ENCODE results near the gene KLHL33. TPM values are rescaled to one million over a fixed set of nuclear protein-coding genes. Genes with fewer than 3 reads are reported as not detected.

The KLHL33 gene
- polyA plus RNA-seq, 1 donor from 2014 or later: not detected

- H3K79me2 ChIP-seq (replicated peaks; ENCODE audit: insufficient read depth, low read length): no peaks in the 10 kb centered on the region
- no peak overlapping the region for H3K9ac ChIP-seq (ENCODE audit: low read length)
- no peak overlapping the region for H3K4me2 ChIP-seq (ENCODE audit: low read length)
- H3K27me3 ChIP-seq (ENCODE audit: insufficient read depth, low read depth, low read length): no peaks in the 10 kb centered on the region
- no peak overlapping the region for H2AFZ ChIP-seq (ENCODE audit: low read depth, low read length)
- no peaks in the 10 kb centered on the region for H3F3A ChIP-seq (ENCODE audit: insufficient read depth, low read length, poor library complexity, severe bottlenecking)
- TF ChIP-seq SMC3 (conservative IDR thresholded peaks at IDR 0.05; ENCODE audit: poor library complexity) (no peak), RAD21 (conservative IDR thresholded peaks at IDR 0.05) (no peak), POLR2AphosphoS5 (IDR thresholded peaks at IDR 0.05) (no peak), EP300 (conservative IDR thresholded peaks at IDR 0.05; ENCODE audit: poor library complexity, severe bottlenecking) (no peak), MXI1 (conservative IDR thresholded peaks at IDR 0.05; ENCODE audit: poor library complexity, severe bottlenecking) (no peak), EZH2 (IDR thresholded peaks at IDR 0.05; ENCODE audit: borderline replicate concordance, insufficient read depth, low read length, poor library complexity, severe bottlenecking) (no peak), TAF1 (IDR thresholded peaks at IDR 0.05; ENCODE audit: low read depth) (no peak), CTCF (IDR thresholded peaks at IDR 0.05; ENCODE audit: poor library complexity, severe bottlenecking) (no peak), REST (IDR thresholded peaks at IDR 0.05; ENCODE audit: borderline replicate concordance) (no peak)
- H3K9me3 ChIP-seq (ENCODE audit: low read length): no peaks in the 10 kb centered on the region
- no peaks in the 10 kb centered on the region for H3K36me3 ChIP-seq (ENCODE audit: insufficient read depth, low read length)
- H3K9me2 ChIP-seq (ENCODE audit: insufficient read depth, low read length): no peaks in the 10 kb centered on the region
- H3K27ac ChIP-seq (ENCODE audit: low read length): no peak overlapping the region
- H3K4me3 ChIP-seq (ENCODE audit: low read length): no peak overlapping the region
- no peaks in the 10 kb centered on the region for H4K20me1 ChIP-seq (ENCODE audit: insufficient read depth)
Observed at GRCh38 chr14:20428010-20428365, 8.0 kb downstream of the KLHL33 start.

GRCh38 chr14:20427231-20428009, 8.5 kb downstream of the KLHL33 start:
- TF ChIP-seq MXI1 (conservative IDR thresholded peaks at IDR 0.05; ENCODE audit: poor library complexity, severe bottlenecking) (no peak), RAD21 (conservative IDR thresholded peaks at IDR 0.05) (no peak), SMC3 (conservative IDR thresholded peaks at IDR 0.05; ENCODE audit: poor library complexity) (no peak)
- Histone ChIP-seq H2AFZ (ENCODE audit: low read depth, low read length) (no peak overlapping the region), H3K27ac (ENCODE audit: low read length) (no peak overlapping the region), H3K9me2 (ENCODE audit: insufficient read depth, low read length) (no peaks in the 10 kb centered on the region), H3K4me3 (ENCODE audit: low read length) (no peak overlapping the region), H3K4me2 (ENCODE audit: low read length) (no peak overlapping the region), H4K20me1 (ENCODE audit: insufficient read depth) (no peaks in the 10 kb centered on the region), H3K9ac (ENCODE audit: low read length) (no peak overlapping the region), H3K27me3 (ENCODE audit: insufficient read depth, low read depth, low read length) (no peaks in the 10 kb centered on the region), H3K36me3 (ENCODE audit: insufficient read depth, low read length) (no peaks in the 10 kb centered on the region), H3K9me3 (ENCODE audit: low read length) (no peaks in the 10 kb centered on the region), H3K79me2 (replicated peaks; ENCODE audit: insufficient read depth, low read length) (no peaks in the 10 kb centered on the region), H3F3A (ENCODE audit: insufficient read depth, low read length, poor library complexity, severe bottlenecking) (no peaks in the 10 kb centered on the region)

All from neural cell (in vitro differentiated cells).